Measurements from ENCODE around the gene CXADR. TPM values are rescaled to one million over a fixed set of nuclear protein-coding genes. Genes with fewer than 3 reads are reported as not detected.
"Not testable (repeated sequence)": the region's sequence is repeated elsewhere in the genome, so short reads cannot be mapped to it uniquely, and the experiment has no call there.

The CXADR gene
- total and polyA plus RNA-seq, 9 donors = 0.32 to 3.6 (median 0.59) TPM

DNA sequence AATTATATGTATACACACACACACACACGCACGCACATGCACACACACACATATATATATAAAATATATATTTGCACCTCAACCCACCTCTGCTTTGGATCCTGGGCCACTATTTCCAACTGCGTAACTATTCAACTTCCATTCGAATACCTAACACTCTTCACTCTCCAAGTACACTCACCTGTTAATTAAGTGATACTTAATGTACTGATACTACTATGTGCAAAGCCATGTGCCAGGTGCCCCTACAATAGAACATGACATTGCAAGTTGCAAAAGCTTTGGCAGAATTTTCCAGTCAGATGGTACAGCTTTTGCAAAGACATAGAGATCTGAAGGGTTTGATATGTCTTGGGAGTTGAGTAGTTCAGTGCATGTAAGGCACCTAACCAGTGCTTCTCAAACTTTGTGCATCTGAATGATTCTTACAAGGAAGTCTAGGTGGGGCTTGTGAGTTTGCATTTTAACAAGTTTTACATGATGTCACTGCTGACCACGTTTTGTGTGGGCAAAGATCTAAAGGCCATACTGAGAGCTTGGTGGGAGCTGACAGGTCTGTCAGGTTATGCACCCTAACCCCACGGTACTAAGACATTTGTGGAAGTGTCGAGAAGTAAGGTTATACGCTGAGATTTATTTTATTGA, 7.2 kb downstream of the CXADR start:
- no peak overlapping the region for H3K27ac ChIP-seq (ENCODE audit: low read length)
- no peaks in the 10 kb centered on the region for H3K4me1 ChIP-seq (ENCODE audit: control insufficient read depth, insufficient read depth, low read length)
- no peak overlapping the region for H3K4me3 ChIP-seq (ENCODE audit: low read length)
- H3K27me3 ChIP-seq (ENCODE audit: control insufficient read depth, insufficient read depth, low read length) = peaks cover 5% of the 10 kb centered on the region
- H3K9me3 ChIP-seq (replicated peaks; ENCODE audit: control insufficient read depth, low read depth, low read length) = no peaks in the 10 kb centered on the region
- WGBS (ENCODE audit: insufficient coverage) = 87% methylated on average over 3 of the region's 8 CpGs
- no peaks in the 10 kb centered on the region for H3K36me3 ChIP-seq (ENCODE audit: control insufficient read depth, insufficient read depth, low read length)
- DNase-seq = no peak

- no peak overlapping the region for H3K4me3 ChIP-seq (ENCODE audit: low read length)
- H3K27ac ChIP-seq (ENCODE audit: low read length) = no peak overlapping the region
- H3K36me3 ChIP-seq (ENCODE audit: control insufficient read depth, insufficient read depth, low read length) = no peaks in the 10 kb centered on the region
- no peak for DNase-seq
- 83% methylated on average over 1 of the region's 2 CpGs for WGBS (ENCODE audit: insufficient coverage)
- H3K4me1 ChIP-seq (ENCODE audit: control insufficient read depth, insufficient read depth, low read length) = no peaks in the 10 kb centered on the region
- H3K9me3 ChIP-seq (replicated peaks; ENCODE audit: control insufficient read depth, low read depth, low read length) = no peaks in the 10 kb centered on the region
- no peaks in the 10 kb centered on the region for H3K27me3 ChIP-seq (ENCODE audit: control insufficient read depth, insufficient read depth, low read length)
Observed at GRCh38 chr21:17523007-17523451, 10.2 kb downstream of the CXADR start.

DNA sequence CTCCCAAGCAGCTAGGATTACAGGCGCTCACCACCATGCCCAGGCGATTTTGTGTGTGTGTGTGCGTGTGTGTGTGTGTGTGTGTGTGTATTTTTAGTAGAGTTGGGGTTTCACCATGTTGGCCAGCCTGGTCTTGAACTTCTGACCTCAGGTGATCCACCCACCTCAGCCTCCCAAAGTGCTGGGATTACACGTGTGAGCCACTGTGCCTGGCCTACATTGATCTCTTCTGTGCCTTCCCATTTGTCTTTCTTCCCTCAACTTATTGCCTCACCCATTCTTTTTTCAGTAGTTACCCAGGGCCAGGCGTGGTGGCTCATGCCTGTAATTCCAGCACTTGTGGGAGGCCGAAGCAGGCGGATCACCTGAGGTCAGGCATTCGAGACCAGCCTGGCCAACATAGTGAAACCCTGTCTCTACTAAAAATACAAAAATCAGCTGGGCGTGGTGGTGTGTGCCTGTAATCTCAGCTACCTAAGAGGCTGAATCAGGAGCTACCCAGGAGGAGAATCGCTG, 11.2 kb downstream of the CXADR start:
- not testable (repeated sequence) for H3K27ac ChIP-seq (ENCODE audit: low read length); H3K4me3 ChIP-seq (ENCODE audit: low read length); H3K9me3 ChIP-seq (replicated peaks; ENCODE audit: control insufficient read depth, low read depth, low read length); H3K36me3 ChIP-seq (ENCODE audit: control insufficient read depth, insufficient read depth, low read length); H3K27me3 ChIP-seq (ENCODE audit: control insufficient read depth, insufficient read depth, low read length); H3K4me1 ChIP-seq (ENCODE audit: control insufficient read depth, insufficient read depth, low read length); DNase-seq
- WGBS (ENCODE audit: insufficient coverage) = 92% methylated on average over 6 of the region's 10 CpGs

DNA sequence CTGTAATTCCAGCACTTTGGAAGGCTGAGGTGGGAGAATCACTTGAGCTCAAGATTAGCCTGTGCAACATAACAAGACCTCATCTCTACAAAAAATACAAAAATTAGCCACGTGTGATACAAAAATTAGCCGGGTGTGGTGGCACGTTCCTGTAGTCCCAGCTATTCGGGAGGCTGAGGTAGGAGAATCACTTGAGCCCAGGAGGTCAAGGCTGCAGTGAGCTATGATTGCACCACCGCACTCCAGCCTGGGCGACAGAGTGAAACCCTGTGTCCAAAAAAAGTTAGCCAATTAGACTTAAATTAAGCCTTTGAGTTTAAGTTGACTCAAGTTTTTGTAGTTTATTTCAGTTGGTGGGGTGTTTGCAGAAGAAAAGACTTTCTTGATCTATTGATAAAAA, 11.8 kb downstream of the CXADR start:
- Histone ChIP-seq H3K4me1 (ENCODE audit: control insufficient read depth, insufficient read depth, low read length) (no peaks in the 10 kb centered on the region), H3K9me3 (replicated peaks; ENCODE audit: control insufficient read depth, low read depth, low read length) (no peaks in the 10 kb centered on the region), H3K36me3 (ENCODE audit: control insufficient read depth, insufficient read depth, low read length) (no peaks in the 10 kb centered on the region), H3K4me3 (ENCODE audit: low read length) (no peak overlapping the region), H3K27ac (ENCODE audit: low read length) (no peak overlapping the region), H3K27me3 (ENCODE audit: control insufficient read depth, insufficient read depth, low read length) (no peaks in the 10 kb centered on the region)
- 96% methylated on average over 6 of the region's 6 CpGs for WGBS (ENCODE audit: insufficient coverage)
- DNase-seq = no peak

DNA sequence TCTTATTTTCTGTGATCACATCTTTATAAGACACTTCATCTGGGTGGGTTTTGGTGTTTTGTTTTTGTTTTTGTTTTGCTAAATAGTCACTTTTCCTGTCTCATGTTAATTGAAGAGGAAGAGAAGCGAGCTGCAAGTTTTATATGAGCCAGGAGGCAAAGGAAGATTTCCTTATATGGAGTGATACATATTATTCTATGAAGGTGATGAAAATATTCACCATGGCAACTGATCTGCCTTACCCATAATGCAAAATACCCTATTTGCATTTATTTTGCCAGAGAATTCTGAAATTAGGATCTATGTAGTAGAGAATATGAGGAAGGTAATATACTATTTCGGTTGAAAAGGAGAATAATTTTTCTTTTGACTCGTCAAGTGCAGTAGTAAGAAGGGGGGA, 13.9 kb downstream of the CXADR start:
- Histone ChIP-seq H3K9me3 (replicated peaks; ENCODE audit: control insufficient read depth, low read depth, low read length) (no peaks in the 10 kb centered on the region), H3K27me3 (ENCODE audit: control insufficient read depth, insufficient read depth, low read length) (no peaks in the 10 kb centered on the region), H3K27ac (ENCODE audit: low read length) (no peak overlapping the region), H3K4me1 (ENCODE audit: control insufficient read depth, insufficient read depth, low read length) (no peaks in the 10 kb centered on the region), H3K36me3 (ENCODE audit: control insufficient read depth, insufficient read depth, low read length) (no peaks in the 10 kb centered on the region), H3K4me3 (ENCODE audit: low read length) (no peak overlapping the region)
- WGBS (ENCODE audit: insufficient coverage) = 60% methylated on average over 1 of the region's 3 CpGs
- no peak for DNase-seq

- H3K27ac ChIP-seq (ENCODE audit: low read length) = no peak overlapping the region
Observed at GRCh38 chr21:17527240-17527639, 14.4 kb downstream of the CXADR start.

GRCh38 chr21:17527711-17528110, 14.9 kb downstream of the CXADR start:
- Histone ChIP-seq H3K9me3 (replicated peaks; ENCODE audit: control insufficient read depth, low read depth, low read length) (no peaks in the 10 kb centered on the region), H3K36me3 (ENCODE audit: control insufficient read depth, insufficient read depth, low read length) (no peaks in the 10 kb centered on the region), H3K27ac (ENCODE audit: low read length) (no peak overlapping the region), H3K4me1 (ENCODE audit: control insufficient read depth, insufficient read depth, low read length) (no peaks in the 10 kb centered on the region), H3K4me3 (ENCODE audit: low read length) (no peak overlapping the region), H3K27me3 (ENCODE audit: control insufficient read depth, insufficient read depth, low read length) (no peaks in the 10 kb centered on the region)
- WGBS (ENCODE audit: insufficient coverage) = 80% methylated on average over 1 of the region's 5 CpGs
- DNase-seq = no peak

More at GRCh38 chr21:17527240-17527639, 14.4 kb downstream of the CXADR start:
- Histone ChIP-seq H3K9me3 (replicated peaks; ENCODE audit: control insufficient read depth, low read depth, low read length) (no peaks in the 10 kb centered on the region), H3K4me1 (ENCODE audit: control insufficient read depth, insufficient read depth, low read length) (no peaks in the 10 kb centered on the region), H3K4me3 (ENCODE audit: low read length) (no peak overlapping the region), H3K27me3 (ENCODE audit: control insufficient read depth, insufficient read depth, low read length) (no peaks in the 10 kb centered on the region), H3K36me3 (ENCODE audit: control insufficient read depth, insufficient read depth, low read length) (no peaks in the 10 kb centered on the region)
- no CpG with 5 or more reads among the region's 2 CpGs for WGBS (ENCODE audit: insufficient coverage)
- no peak for DNase-seq

GRCh38 chr21:17529648-17530047, 16.8 kb downstream of the CXADR start:
- H3K4me1 ChIP-seq (ENCODE audit: control insufficient read depth, insufficient read depth, low read length) = no peaks in the 10 kb centered on the region
- no peaks in the 10 kb centered on the region for H3K27me3 ChIP-seq (ENCODE audit: control insufficient read depth, insufficient read depth, low read length)
- DNase-seq = no peak
- H3K4me3 ChIP-seq (ENCODE audit: low read length) = no peak overlapping the region
- H3K9me3 ChIP-seq (replicated peaks; ENCODE audit: control insufficient read depth, low read depth, low read length) = no peaks in the 10 kb centered on the region
- WGBS (ENCODE audit: insufficient coverage) = no CpG with 5 or more reads among the region's 5 CpGs
- no peaks in the 10 kb centered on the region for H3K36me3 ChIP-seq (ENCODE audit: control insufficient read depth, insufficient read depth, low read length)
- H3K27ac ChIP-seq (ENCODE audit: low read length) = no peak overlapping the region

DNA sequence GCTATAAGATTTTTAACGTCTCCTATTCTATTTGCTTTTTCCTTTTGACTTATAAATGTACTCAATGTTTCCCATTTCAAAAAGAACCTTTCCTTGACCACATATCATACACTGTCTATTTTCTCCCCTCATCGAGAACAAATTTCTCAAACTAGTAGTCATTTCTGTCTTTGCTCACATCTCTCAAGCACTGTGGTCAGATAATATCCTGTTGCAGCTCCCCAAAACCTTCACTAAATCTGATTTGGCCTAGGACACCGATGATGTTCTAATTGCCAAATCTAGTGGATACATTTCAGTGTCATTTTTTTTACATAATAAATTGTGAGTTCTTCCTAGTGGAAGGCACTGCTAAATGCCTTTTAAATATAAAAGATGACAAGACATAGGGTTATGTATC, 19.4 kb downstream of the CXADR start:
- Histone ChIP-seq H3K4me3 (ENCODE audit: low read length) (no peak overlapping the region), H3K36me3 (ENCODE audit: control insufficient read depth, insufficient read depth, low read length) (no peaks in the 10 kb centered on the region), H3K9me3 (replicated peaks; ENCODE audit: control insufficient read depth, low read depth, low read length) (no peaks in the 10 kb centered on the region), H3K27me3 (ENCODE audit: control insufficient read depth, insufficient read depth, low read length) (no peaks in the 10 kb centered on the region), H3K4me1 (ENCODE audit: control insufficient read depth, insufficient read depth, low read length) (no peaks in the 10 kb centered on the region), H3K27ac (ENCODE audit: low read length) (no peak overlapping the region)
- WGBS (ENCODE audit: insufficient coverage) = 77% methylated on average over 1 of the region's 3 CpGs
- no peak for DNase-seq

DNA sequence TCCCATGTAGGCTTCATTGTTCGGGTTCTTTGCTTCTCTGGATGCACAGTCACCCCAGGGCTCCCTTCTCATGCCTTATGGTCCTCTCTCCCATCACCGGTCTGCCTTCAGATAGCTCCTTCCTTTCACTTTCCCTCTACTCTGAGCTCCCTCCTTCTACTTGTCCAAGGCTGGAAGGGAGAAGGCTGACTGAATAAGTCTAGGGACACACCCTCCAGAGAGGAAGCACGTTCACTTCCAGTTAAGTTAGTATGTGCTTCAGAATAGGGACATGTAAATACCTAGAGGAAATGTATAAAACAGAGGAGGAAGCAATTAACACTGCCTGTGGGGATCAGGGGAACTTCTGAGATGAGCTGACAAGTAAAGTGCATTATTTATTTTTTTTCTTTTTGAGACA, 23.5 kb downstream of the CXADR start:
- H3K36me3 ChIP-seq (ENCODE audit: control insufficient read depth, insufficient read depth, low read length) = no peaks in the 10 kb centered on the region

GRCh38 chr21:17537299-17537698, 24.5 kb downstream of the CXADR start:
- no CpG with 5 or more reads among the region's 2 CpGs for WGBS (ENCODE audit: insufficient coverage)
- no peaks in the 10 kb centered on the region for H3K27me3 ChIP-seq (ENCODE audit: control insufficient read depth, insufficient read depth, low read length)
- no peak overlapping the region for H3K4me3 ChIP-seq (ENCODE audit: low read length)
- no peaks in the 10 kb centered on the region for H3K36me3 ChIP-seq (ENCODE audit: control insufficient read depth, insufficient read depth, low read length)
- no peaks in the 10 kb centered on the region for H3K9me3 ChIP-seq (replicated peaks; ENCODE audit: control insufficient read depth, low read depth, low read length)
- DNase-seq = no peak
- no peak overlapping the region for H3K27ac ChIP-seq (ENCODE audit: low read length)
- no peaks in the 10 kb centered on the region for H3K4me1 ChIP-seq (ENCODE audit: control insufficient read depth, insufficient read depth, low read length)

More for the DNA sequence above, 23.5 kb downstream of the CXADR start:
- WGBS (ENCODE audit: insufficient coverage) = 49% methylated on average over 2 of the region's 3 CpGs
- no peaks in the 10 kb centered on the region for H3K9me3 ChIP-seq (replicated peaks; ENCODE audit: control insufficient read depth, low read depth, low read length)
- H3K27ac ChIP-seq (ENCODE audit: low read length) = no peak overlapping the region
- H3K4me3 ChIP-seq (ENCODE audit: low read length) = no peak overlapping the region
- no peaks in the 10 kb centered on the region for H3K4me1 ChIP-seq (ENCODE audit: control insufficient read depth, insufficient read depth, low read length)
- no peaks in the 10 kb centered on the region for H3K27me3 ChIP-seq (ENCODE audit: control insufficient read depth, insufficient read depth, low read length)
- DNase-seq = no peak

Data from muscle of leg (tissue), 11 donors.